ENCODE measurements around the gene FST.

Gene FST

DNA sequence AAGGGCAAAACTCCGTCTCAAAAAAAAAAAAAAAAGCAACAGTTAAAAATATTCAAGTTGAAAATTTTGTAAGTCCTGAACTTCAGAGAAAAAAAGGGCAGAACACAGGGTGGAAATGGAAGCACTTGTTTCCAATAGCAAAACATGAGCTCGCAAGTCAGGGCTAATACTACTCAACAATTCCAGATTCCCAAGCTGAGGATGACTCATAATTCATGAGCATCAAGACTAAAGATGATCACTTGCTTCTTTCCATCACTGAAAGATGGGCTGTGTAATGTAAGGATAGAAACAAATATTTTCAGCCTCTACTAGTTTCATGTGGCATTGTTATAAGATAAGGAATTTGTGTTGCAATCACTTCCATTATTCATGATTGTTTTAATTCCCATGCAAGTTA lies 33.5 kb upstream of the FST start:
- H3K79me2 ChIP-seq (ENCODE audit: control insufficient read depth, low read length) = no peaks in the 10 kb centered on the region
- no peak overlapping the region for H3K4me2 ChIP-seq (ENCODE audit: low read length)
- no peaks in the 10 kb centered on the region for H3K4me1 ChIP-seq (ENCODE audit: control insufficient read depth, low read length)
- no peak overlapping the region for H3K4me3 ChIP-seq (ENCODE audit: low read length)
- H3F3A ChIP-seq (ENCODE audit: control insufficient read depth, insufficient read depth) = no peaks in the 10 kb centered on the region
- no peaks in the 10 kb centered on the region for H3K9me3 ChIP-seq (ENCODE audit: control insufficient read depth, insufficient read depth, low read length)
- no peak overlapping the region for H3K27ac ChIP-seq (ENCODE audit: low read depth, low read length)
- TF ChIP-seq, protein P1, sequence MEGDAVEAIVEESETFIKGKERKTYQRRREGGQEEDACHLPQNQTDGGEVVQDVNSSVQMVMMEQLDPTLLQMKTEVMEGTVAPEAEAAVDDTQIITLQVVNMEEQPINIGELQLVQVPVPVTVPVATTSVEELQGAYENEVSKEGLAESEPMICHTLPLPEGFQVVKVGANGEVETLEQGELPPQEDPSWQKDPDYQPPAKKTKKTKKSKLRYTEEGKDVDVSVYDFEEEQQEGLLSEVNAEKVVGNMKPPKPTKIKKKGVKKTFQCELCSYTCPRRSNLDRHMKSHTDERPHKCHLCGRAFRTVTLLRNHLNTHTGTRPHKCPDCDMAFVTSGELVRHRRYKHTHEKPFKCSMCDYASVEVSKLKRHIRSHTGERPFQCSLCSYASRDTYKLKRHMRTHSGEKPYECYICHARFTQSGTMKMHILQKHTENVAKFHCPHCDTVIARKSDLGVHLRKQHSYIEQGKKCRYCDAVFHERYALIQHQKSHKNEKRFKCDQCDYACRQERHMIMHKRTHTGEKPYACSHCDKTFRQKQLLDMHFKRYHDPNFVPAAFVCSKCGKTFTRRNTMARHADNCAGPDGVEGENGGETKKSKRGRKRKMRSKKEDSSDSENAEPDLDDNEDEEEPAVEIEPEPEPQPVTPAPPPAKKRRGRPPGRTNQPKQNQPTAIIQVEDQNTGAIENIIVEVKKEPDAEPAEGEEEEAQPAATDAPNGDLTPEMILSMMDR (IDR thresholded peaks at IDR 0.05; ENCODE audit: low read depth, low read length, poor library complexity, severe bottlenecking) = no peak
- no peak for TF ChIP-seq EZH2phosphoT487 (IDR thresholded peaks at IDR 0.05; ENCODE audit: borderline replicate concordance, low read length)
- H3K27me3 ChIP-seq (ENCODE audit: control insufficient read depth, low read length) = no peaks in the 10 kb centered on the region
- H3K9me2 ChIP-seq (replicated peaks; ENCODE audit: control insufficient read depth, low read length) = no peaks in the 10 kb centered on the region
- no peaks in the 10 kb centered on the region for H4K20me1 ChIP-seq (ENCODE audit: control insufficient read depth, insufficient read depth, low read depth, low read length)
- H3K36me3 ChIP-seq (ENCODE audit: control insufficient read depth, low read length) = no peaks in the 10 kb centered on the region

DNA sequence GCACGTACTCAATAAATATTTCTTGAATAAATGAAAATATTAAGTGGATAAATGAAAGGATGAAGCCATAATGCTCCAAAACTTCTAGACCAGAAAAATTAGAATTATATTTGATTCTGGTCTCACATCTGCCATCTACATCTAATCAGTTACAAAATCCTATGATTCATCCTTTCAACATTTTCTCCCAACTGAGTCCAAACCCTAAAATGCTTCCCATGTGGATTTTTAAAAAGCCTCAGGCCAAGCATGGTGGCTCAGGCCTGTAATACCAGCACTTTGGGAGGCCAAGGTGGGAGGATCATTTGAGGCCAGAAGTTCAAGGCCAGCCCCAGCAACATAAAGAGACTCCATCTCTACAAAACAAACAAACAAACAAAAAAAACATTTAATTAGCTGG lies 31.6 kb upstream of the FST start:
- H4K20me1 ChIP-seq (ENCODE audit: control insufficient read depth, insufficient read depth, low read depth, low read length) = no peaks in the 10 kb centered on the region
- no peaks in the 10 kb centered on the region for H3K79me2 ChIP-seq (ENCODE audit: control insufficient read depth, low read length)
- no peaks in the 10 kb centered on the region for H3K4me1 ChIP-seq (ENCODE audit: control insufficient read depth, low read length)
- H3K36me3 ChIP-seq (ENCODE audit: control insufficient read depth, low read length) = no peaks in the 10 kb centered on the region
- no peaks in the 10 kb centered on the region for H3K9me3 ChIP-seq (ENCODE audit: control insufficient read depth, insufficient read depth, low read length)
- H3K27me3 ChIP-seq (ENCODE audit: control insufficient read depth, low read length) = no peaks in the 10 kb centered on the region
- H3K27ac ChIP-seq (ENCODE audit: low read depth, low read length) = no peak overlapping the region
- no peaks in the 10 kb centered on the region for H3F3A ChIP-seq (ENCODE audit: control insufficient read depth, insufficient read depth)
- TF ChIP-seq, protein P1 (IDR thresholded peaks at IDR 0.05; ENCODE audit: low read depth, low read length, poor library complexity, severe bottlenecking) = no peak
- H3K9me2 ChIP-seq (replicated peaks; ENCODE audit: control insufficient read depth, low read length) = no peaks in the 10 kb centered on the region
- no peak overlapping the region for H3K4me3 ChIP-seq (ENCODE audit: low read length)
- H3K4me2 ChIP-seq (ENCODE audit: low read length) = no peak overlapping the region

DNA sequence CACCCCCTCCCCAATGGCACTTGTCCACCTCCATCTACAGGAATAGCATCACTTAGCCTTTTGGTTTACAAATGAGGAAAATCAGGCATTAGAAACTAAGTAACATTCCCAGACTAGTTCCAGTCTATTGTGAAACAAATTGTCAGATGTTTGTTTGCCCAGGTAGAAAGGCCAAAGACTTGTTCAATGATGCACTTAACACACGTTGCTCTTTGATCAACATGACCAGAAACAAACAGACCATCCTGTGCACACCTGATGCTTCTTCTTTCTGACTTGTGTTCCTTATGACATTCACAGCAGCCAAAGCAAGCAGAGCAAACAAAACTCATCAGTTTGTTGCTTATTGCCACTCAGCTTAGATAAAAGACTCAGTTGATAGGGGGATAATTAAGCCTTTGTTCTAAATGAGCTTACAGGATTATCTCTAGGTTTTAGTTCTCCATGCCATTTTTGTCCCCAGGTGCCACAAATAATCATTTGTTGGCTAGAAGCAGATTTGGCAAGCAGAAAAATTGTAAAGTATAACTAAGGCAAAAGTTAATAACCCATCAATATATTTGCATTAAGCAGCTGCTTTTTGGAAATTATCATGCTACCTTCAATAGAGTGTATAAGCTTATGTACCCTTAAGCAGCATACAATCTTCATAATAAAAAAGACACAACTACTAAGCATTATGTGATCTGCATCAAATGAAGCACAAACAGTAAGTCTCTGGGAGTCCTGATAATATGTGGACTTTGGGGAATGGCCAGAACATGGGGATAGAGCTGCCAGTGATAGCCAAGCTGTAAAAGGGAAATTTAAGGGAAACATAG lies 26.3 kb upstream of the FST start:
- Histone ChIP-seq H3K27me3 (ENCODE audit: control insufficient read depth, low read length) (no peaks in the 10 kb centered on the region), H3F3A (ENCODE audit: control insufficient read depth, insufficient read depth) (no peaks in the 10 kb centered on the region), H3K27ac (ENCODE audit: low read depth, low read length) (no peak overlapping the region), H3K36me3 (ENCODE audit: control insufficient read depth, low read length) (no peaks in the 10 kb centered on the region), H4K20me1 (ENCODE audit: control insufficient read depth, insufficient read depth, low read depth, low read length) (no peaks in the 10 kb centered on the region), H3K79me2 (ENCODE audit: control insufficient read depth, low read length) (no peaks in the 10 kb centered on the region), H3K9me3 (ENCODE audit: control insufficient read depth, insufficient read depth, low read length) (no peaks in the 10 kb centered on the region), H3K4me2 (ENCODE audit: low read length) (no peak overlapping the region), H3K9me2 (replicated peaks; ENCODE audit: control insufficient read depth, low read length) (no peaks in the 10 kb centered on the region), H3K4me3 (ENCODE audit: low read length) (no peak overlapping the region), H3K4me1 (ENCODE audit: control insufficient read depth, low read length) (no peaks in the 10 kb centered on the region)
- no peak for TF ChIP-seq EZH2phosphoT487 (IDR thresholded peaks at IDR 0.05; ENCODE audit: borderline replicate concordance, low read length)
- TF ChIP-seq, protein P1 (IDR thresholded peaks at IDR 0.05; ENCODE audit: low read depth, low read length, poor library complexity, severe bottlenecking) = no peak
